HEK293 (cell line): Measurements from ENCODE around the gene KIF21B.

ENCODE experiments used
- CTCF ChIA-PET: fragments of 350-600 bp; formaldehyde crosslinking; extraction: SDS; loops from one replicate; lab custom pipeline; 2021; ENCODE audit warnings: antibody characterized with exemption; lab: Yijun Ruan, JAX
- POLR2A ChIA-PET: fragments of 300-600 bp; formaldehyde crosslinking; extraction: SDS; loops from one replicate; lab custom pipeline; 2020; ENCODE audit warnings: antibody characterized with exemption, inconsistent platforms; lab: Yijun Ruan, JAX
- H3K27ac ChIP-seq: fragments of 200-500 bp; sonication (Bioruptor generic); 2 replicates; pipeline ENCODE4 v1.5.1; 2014; ENCODE audit warnings: low read depth, low read length, control low read depth, inconsistent platforms; ENCODE audit errors: extremely low read depth
- H3K36me3 ChIP-seq, 2 experiments: fragments of 200-500 bp in 1 of 2; sonication (Bioruptor generic) in 1 of 2; 1 replicate in 1 of 2; 2 replicates in 1 of 2; pipeline ENCODE4 v1.5.1; 2014 to 2017; ENCODE audit warnings: inconsistent platforms in 2 of 2, low read length in 2 of 2; ENCODE audit not compliant: control insufficient read depth in 2 of 2, insufficient read depth in 1 of 2
- H3K4me1 ChIP-seq: fragments of 200-500 bp; sonication (Bioruptor generic); 2 replicates; pipeline ENCODE4 v1.5.1; 2014; ENCODE audit warnings: mild to moderate bottlenecking, low read length, inconsistent platforms; ENCODE audit not compliant: control insufficient read depth, insufficient read depth
- H3K4me3 ChIP-seq: 2 replicates; pipeline ENCODE4 v1.5.1; 2011; ENCODE audit warnings: low read depth, mild to moderate bottlenecking, control low read depth, low read length, moderate library complexity
- H3K9me3 ChIP-seq: fragments of 200-500 bp; sonication (Bioruptor generic); 2 replicates; pipeline ENCODE4 v1.5.1; 2014; ENCODE audit warnings: low read depth, low read length, inconsistent platforms; ENCODE audit not compliant: control insufficient read depth, insufficient read depth
- EGR2 ChIP-seq: fragments of 450-650 bp; formaldehyde crosslinking; IDR thresholded peaks from 2 replicates; pipeline ENCODE4 v1.5.1; 2016; ENCODE audit warnings: low read depth, missing biosample characterization, missing genetic modification characterization
- HOXA7 ChIP-seq: sonication (generic); formaldehyde crosslinking; IDR thresholded peaks from 2 replicates; pipeline ENCODE4 v1.8.1; 2022; ENCODE audit warnings: missing genetic modification reagents, borderline replicate concordance
- MEIS1 ChIP-seq: sonication (generic); formaldehyde crosslinking; IDR thresholded peaks from 2 replicates; pipeline ENCODE4 v1.8.1; 2022; ENCODE audit warnings: missing genetic modification reagents, mild to moderate bottlenecking, borderline replicate concordance
- TSHZ1 ChIP-seq: fragments of 450-650 bp; formaldehyde crosslinking; IDR thresholded peaks from 2 replicates; pipeline ENCODE4 v1.5.1; 2016; ENCODE audit warnings: missing biosample characterization, missing genetic modification characterization, borderline replicate concordance
- ZNF133 ChIP-seq: fragments of 450-650 bp; formaldehyde crosslinking; IDR thresholded peaks from 2 replicates; pipeline ENCODE4 v1.5.1; 2016; ENCODE audit warnings: missing biosample characterization, missing genetic modification characterization
- ZNF211 ChIP-seq: fragments of 450-650 bp; formaldehyde crosslinking; IDR thresholded peaks from 2 replicates; pipeline ENCODE4 v1.5.1; 2016; ENCODE audit warnings: low read depth, missing biosample characterization, missing genetic modification characterization
- ZNF311 ChIP-seq: fragments of 450-650 bp; formaldehyde crosslinking; IDR thresholded peaks from 2 replicates; pipeline ENCODE4 v1.5.1; 2017; ENCODE audit warnings: missing biosample characterization, missing genetic modification characterization, borderline replicate concordance
- ZNF335 ChIP-seq: fragments of 450-650 bp; formaldehyde crosslinking; conservative IDR thresholded peaks from 2 replicates; pipeline ENCODE4 v1.5.1; 2016; ENCODE audit warnings: missing biosample characterization, missing genetic modification characterization
- ZNF366 ChIP-seq: fragments of 450-650 bp; formaldehyde crosslinking; conservative IDR thresholded peaks from 2 replicates; pipeline ENCODE4 v1.5.1; 2016; ENCODE audit warnings: missing biosample characterization, missing genetic modification characterization
- ZNF398 ChIP-seq: fragments of 450-650 bp; formaldehyde crosslinking; IDR thresholded peaks from 2 replicates; pipeline ENCODE4 v1.5.1; 2017; ENCODE audit warnings: missing biosample characterization, missing genetic modification characterization
- ZNF426 ChIP-seq: fragments of 450-650 bp; formaldehyde crosslinking; IDR thresholded peaks from 2 replicates; pipeline ENCODE4 v1.5.1; 2017; ENCODE audit warnings: missing biosample characterization, missing genetic modification characterization, mild to moderate bottlenecking, inconsistent platforms, moderate library complexity
- ZNF544 ChIP-seq: fragments of 450-650 bp; formaldehyde crosslinking; IDR thresholded peaks from 2 replicates; pipeline ENCODE4 v1.5.0; 2017; ENCODE audit warnings: missing biosample characterization, missing genetic modification characterization
- ZNF555 ChIP-seq: fragments of 450-650 bp; formaldehyde crosslinking; conservative IDR thresholded peaks from 2 replicates; pipeline ENCODE4 v1.5.1; 2017; ENCODE audit warnings: missing biosample characterization, mild to moderate bottlenecking, missing genetic modification characterization, inconsistent platforms
- ZNF645 ChIP-seq: fragments of 450-650 bp; formaldehyde crosslinking; IDR thresholded peaks from 2 replicates; pipeline ENCODE4; 2016; ENCODE audit warnings: missing biosample characterization, missing genetic modification characterization
- ZNF76 ChIP-seq: fragments of 450-650 bp; formaldehyde crosslinking; IDR thresholded peaks from 2 replicates; pipeline ENCODE4; 2016; ENCODE audit warnings: low read depth, missing biosample characterization, missing genetic modification characterization, borderline replicate concordance
- ZSCAN23 ChIP-seq: fragments of 450-650 bp; formaldehyde crosslinking; IDR thresholded peaks from 2 replicates; pipeline ENCODE4 v1.5.1; 2016; ENCODE audit warnings: missing biosample characterization, missing genetic modification characterization

KIF21B gene

GRCh38 chr1:200971428-200971903, 52.0 kb downstream of the KIF21B start:
- H3K36me3 ChIP-seq: no peaks in the 10 kb centered on the region
- ChIA-PET CTCF (interaction anchor here (0.7 to 7.4 kb wide), 46 partner anchors 8 to 554 kb away, joined by 3 to 108 read pairs (median 4); no protein-coding TSS in a partner anchor), POLR2A (interaction anchor here (0.6 to 1.5 kb wide), 3 partner anchors 143 to 161 kb away, joined by 3 to 7 read pairs (median 4); no protein-coding TSS in a partner anchor)

GRCh38 chr1:200970771-200971427, 52.6 kb downstream of the KIF21B start:
- Histone ChIP-seq H3K4me3 (no peak overlapping the region), H3K27ac (no peak overlapping the region), H3K36me3 (no peaks in the 10 kb centered on the region), H3K9me3 (no peaks in the 10 kb centered on the region), H3K4me1 (no peaks in the 10 kb centered on the region)
- TF ChIP-seq HOXA7 (CRISPR knock-in tag) (no peak), ZNF76 (tag by site-specific recombination) (no peak), ZNF366 (no peak), ZNF398 (tag by site-specific recombination) (no peak)
- CTCF ChIA-PET: interaction anchor here (0.6 to 7.4 kb wide), 29 partner anchors 9 to 554 kb away, joined by 3 to 108 read pairs (median 6); no protein-coding TSS in a partner anchor
- POLR2A ChIA-PET: no interaction called here

More at GRCh38 chr1:200971428-200971903, 52.0 kb downstream of the KIF21B start:
- Histone ChIP-seq H3K9me3 (no peaks in the 10 kb centered on the region), H3K27ac (no peak overlapping the region), H3K4me3 (no peak overlapping the region), H3K4me1 (no peaks in the 10 kb centered on the region)
- no peak for TF ChIP-seq EGR2
- no peak for TF ChIP-seq ZNF544
- TF ChIP-seq MEIS1 (CRISPR knock-in tag): no peak
- no peak for TF ChIP-seq ZNF311 (tag by site-specific recombination)
- TF ChIP-seq ZNF133: no peak
- TF ChIP-seq ZNF335 (tag by site-specific recombination): no peak
- no peak for TF ChIP-seq ZNF645
- no peak for TF ChIP-seq ZNF211 (tag by site-specific recombination)
- TF ChIP-seq TSHZ1 (tag by site-specific recombination): no peak
- no peak for TF ChIP-seq ZNF555 (tag by site-specific recombination)
- no peak for TF ChIP-seq ZNF426 (tag by site-specific recombination)
- TF ChIP-seq ZSCAN23 (tag by site-specific recombination): no peak
